Measurements from ENCODE around the gene TBC1D1. TPM values are rescaled to one million over a fixed set of nuclear protein-coding genes. Genes with fewer than 3 reads are reported as not detected.

Gene TBC1D1
- total RNA-seq, 2 donors from 2014 or later, result 49.8 to 129 TPM

GRCh38 chr4:37994569-37994968, 103.7 kb downstream of the TBC1D1 start:
- Histone ChIP-seq H3K27me3 (replicated peaks; ENCODE audit: insufficient read depth) (no peaks in the 10 kb centered on the region), H3K4me3 (no peak overlapping the region), H3K4me1 (replicated peaks) (no peaks in the 10 kb centered on the region), H3K36me3 (no peaks in the 10 kb centered on the region), H3K27ac (no peak overlapping the region), H3K9me3 (no peaks in the 10 kb centered on the region)
- intact Hi-C loops (cut with DNase I), result no loop called here
- 52% methylated on average over 3 of the region's 3 CpGs for WGBS
- DNase-seq (ENCODE audit: low spot score), result no peak
- TF ChIP-seq POLR2A (IDR thresholded peaks at IDR 0.05), result no peak
- TF ChIP-seq CTCF (IDR thresholded peaks at IDR 0.05), result no peak
- no peak for TF ChIP-seq POLR2AphosphoS5 (IDR thresholded peaks at IDR 0.05)

- intact Hi-C loops (cut with DNase I), result no loop called here
- Histone ChIP-seq H3K4me3 (no peak overlapping the region), H3K27me3 (replicated peaks; ENCODE audit: insufficient read depth) (no peaks in the 10 kb centered on the region), H3K4me1 (replicated peaks) (no peaks in the 10 kb centered on the region), H3K27ac (no peak overlapping the region), H3K36me3 (no peaks in the 10 kb centered on the region), H3K9me3 (no peaks in the 10 kb centered on the region)
- WGBS, result 98% methylated on average over 5 of the region's 5 CpGs
- no peak for DNase-seq (ENCODE audit: low spot score)
- TF ChIP-seq POLR2A (IDR thresholded peaks at IDR 0.05), result no peak
- TF ChIP-seq CTCF (IDR thresholded peaks at IDR 0.05), result no peak
- no peak for TF ChIP-seq POLR2AphosphoS5 (IDR thresholded peaks at IDR 0.05)
These were observed 104.5 kb downstream of the TBC1D1 start for GRCh38 chr4:37995299-37995821.

- H3K27ac ChIP-seq, result no peak overlapping the region
- H3K27me3 ChIP-seq (replicated peaks; ENCODE audit: insufficient read depth), result no peaks in the 10 kb centered on the region
- DNase-seq (ENCODE audit: low spot score), result no peak
- no peaks in the 10 kb centered on the region for H3K4me1 ChIP-seq (replicated peaks)
- intact Hi-C loops (cut with DNase I), result no loop called here
- TF ChIP-seq POLR2A (IDR thresholded peaks at IDR 0.05) (no peak), CTCF (IDR thresholded peaks at IDR 0.05) (no peak), POLR2AphosphoS5 (IDR thresholded peaks at IDR 0.05) (no peak)
- no peaks in the 10 kb centered on the region for H3K36me3 ChIP-seq
- no peak overlapping the region for H3K4me3 ChIP-seq
- H3K9me3 ChIP-seq, result no peaks in the 10 kb centered on the region
- WGBS, result 52% methylated on average over 7 of the region's 7 CpGs
These were observed 105.3 kb downstream of the TBC1D1 start for GRCh38 chr4:37995981-37996775.

GRCh38 chr4:37998226-37998625, 107.3 kb downstream of the TBC1D1 start:
- DNase-seq (ENCODE audit: low spot score), result no peak
- 78% methylated on average over 9 of the region's 9 CpGs for WGBS
- no peaks in the 10 kb centered on the region for H3K9me3 ChIP-seq
- no peaks in the 10 kb centered on the region for H3K27me3 ChIP-seq (replicated peaks; ENCODE audit: insufficient read depth)
- intact Hi-C loops (cut with DNase I), result no loop called here
- H3K4me1 ChIP-seq (replicated peaks), result no peaks in the 10 kb centered on the region
- H3K4me3 ChIP-seq, result no peak overlapping the region
- no peaks in the 10 kb centered on the region for H3K36me3 ChIP-seq
- no peak overlapping the region for H3K27ac ChIP-seq
- no peak for TF ChIP-seq POLR2AphosphoS5 (IDR thresholded peaks at IDR 0.05)
- TF ChIP-seq POLR2A (IDR thresholded peaks at IDR 0.05), result no peak

- intact Hi-C loops (cut with DNase I), result no loop called here
- no peak overlapping the region for H3K27ac ChIP-seq
These were observed 108.3 kb downstream of the TBC1D1 start for GRCh38 chr4:37999000-37999716.

More at GRCh38 chr4:37999000-37999716, 108.3 kb downstream of the TBC1D1 start:
- Histone ChIP-seq H3K27me3 (replicated peaks; ENCODE audit: insufficient read depth) (no peaks in the 10 kb centered on the region), H3K4me3 (no peak overlapping the region), H3K36me3 (no peaks in the 10 kb centered on the region), H3K4me1 (replicated peaks) (peaks cover 2% of the 10 kb centered on the region), H3K9me3 (no peaks in the 10 kb centered on the region)
- WGBS, result 63% methylated on average over 12 of the region's 12 CpGs
- DNase-seq (ENCODE audit: low spot score), result no peak
- TF ChIP-seq CTCF (IDR thresholded peaks at IDR 0.05) (no peak), POLR2AphosphoS5 (IDR thresholded peaks at IDR 0.05) (no peak), POLR2A (IDR thresholded peaks at IDR 0.05) (no peak)

Data from prostate gland (tissue), 2 donors.